GM21367 (cell line): Measurements from ENCODE around the gene FRS3.
"Not testable (repeated sequence)": the region's sequence is repeated elsewhere in the genome, so short reads cannot be mapped to it uniquely, and the experiment has no call there.

Source experiments
- ATAC-seq: cut with Tn5 transposase; IDR thresholded peaks from one replicate; pipeline ENCODE4 v1.9.1; 2021; ENCODE audit not compliant: unreplicated experiment

The FRS3 gene

GRCh38 chr6:41779788-41780550 is at the start of gene FRS3:
Gene FRS3, minus strand, starts transcription at chr6:41779900. Its CDS starts 2,913 bp downstream, at chr6:41776987.
- peak; percentile 91 for ATAC-seq

- ATAC-seq = no peak
These were observed 46.8 kb upstream of the FRS3 start for GRCh38 chr6:41826343-41827022.

- no peak for ATAC-seq
These were observed 45.2 kb upstream of the FRS3 start for GRCh38 chr6:41824571-41825569.

GRCh38 chr6:41823178-41823577 is 43.5 kb upstream of the FRS3 start:
- ATAC-seq = no peak

- no peak for ATAC-seq
These were observed 42.3 kb upstream of the FRS3 start for GRCh38 chr6:41822021-41822420.

- no peak for ATAC-seq
These were observed 41.6 kb upstream of the FRS3 start for GRCh38 chr6:41821266-41821665.

GRCh38 chr6:41818271-41819054 is 38.8 kb upstream of the FRS3 start:
- ATAC-seq = no peak

GRCh38 chr6:41815587-41815986 is 35.9 kb upstream of the FRS3 start:
- ATAC-seq = no peak

GRCh38 chr6:41814629-41815028 is 34.9 kb upstream of the FRS3 start:
- no peak for ATAC-seq

- no peak for ATAC-seq
These were observed 34.3 kb upstream of the FRS3 start for GRCh38 chr6:41813956-41814355.

GRCh38 chr6:41813469-41813868 is 33.8 kb upstream of the FRS3 start:
- ATAC-seq = no peak

- ATAC-seq = not testable (repeated sequence)
These were observed 32.2 kb upstream of the FRS3 start for GRCh38 chr6:41811946-41812345.

GRCh38 chr6:41811095-41811494 is 31.4 kb upstream of the FRS3 start:
- no peak for ATAC-seq

GRCh38 chr6:41805830-41806774 is 26.4 kb upstream of the FRS3 start:
- no peak for ATAC-seq

- no peak for ATAC-seq
These were observed 21.7 kb upstream of the FRS3 start for GRCh38 chr6:41801380-41801779.

GRCh38 chr6:41799559-41799911 is 19.8 kb upstream of the FRS3 start:
- ATAC-seq = no peak

GRCh38 chr6:41798901-41799558 is 19.3 kb upstream of the FRS3 start:
- ATAC-seq = no peak

GRCh38 chr6:41796474-41796873 is 16.8 kb upstream of the FRS3 start:
- ATAC-seq = no peak

- no peak for ATAC-seq
These were observed 12.3 kb upstream of the FRS3 start for GRCh38 chr6:41791984-41792383.
